ENCODE measurements around the gene TBC1D5.

DNA sequence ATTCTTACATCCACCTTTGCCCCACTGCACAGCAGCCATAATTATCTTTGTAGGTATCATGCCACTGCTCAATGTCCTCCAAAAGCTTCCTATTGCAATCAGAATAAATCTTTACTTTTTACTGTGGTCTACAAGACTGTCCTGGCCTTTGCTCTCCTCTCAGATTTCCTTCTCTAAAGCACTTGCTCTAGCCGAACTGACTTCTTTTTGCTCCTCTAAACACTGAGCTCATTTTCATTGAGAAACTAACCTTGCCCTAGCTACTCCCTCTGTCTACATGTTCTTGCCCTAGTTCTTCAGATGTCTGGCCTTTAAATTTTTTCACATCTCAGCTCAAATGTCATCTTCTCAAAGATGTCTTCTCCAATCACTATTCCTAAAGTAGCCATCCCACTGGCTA, 342.8 kb downstream of the TBC1D5 start:
- no peak for TF ChIP-seq EZH2 (IDR thresholded peaks at IDR 0.05; ENCODE audit: insufficient read depth, poor library complexity, severe bottlenecking)
- no peak for TF ChIP-seq EZH2phosphoT487 (IDR thresholded peaks at IDR 0.05; ENCODE audit: insufficient read depth, low read depth)

All from GM23248 (cell line).